ENCODE data around the gene TXNDC5.

- TF ChIP-seq JUN (IDR thresholded peaks at IDR 0.05; ENCODE audit: borderline replicate concordance, insufficient read depth, insufficient read length, low read depth) (no peak), POLR2A (IDR thresholded peaks at IDR 0.05; ENCODE audit: low read depth, low read length) (no peak), CTCF (IDR thresholded peaks at IDR 0.05; ENCODE audit: extremely low read depth in 1 of 2, insufficient read depth in 1 of 2, low read depth in 1 of 2, low read length in 2 of 2) (no peak), MYC (IDR thresholded peaks at IDR 0.05; ENCODE audit: low read depth, low read length) (no peak), FOS (IDR thresholded peaks at IDR 0.05; ENCODE audit: borderline replicate concordance, insufficient read depth, low read length) (no peak)
These were observed 19.3 kb downstream of the TXNDC5 start for GRCh38 chr6:7891078-7891872.

Measured in endothelial cell of umbilical vein (primary cell).